Umbilical cord (tissue), 2 donors: ENCODE results near the gene NFASC. TPM values are rescaled to one million over a fixed set of nuclear protein-coding genes. Genes with fewer than 3 reads are reported as not detected.

Experiments
- DNase-seq: peaks from one replicate; pipeline ENCODE4 v3.0.0-alpha.2; 2015; ENCODE audit warnings: low spot score
- total RNA-seq: library from RNA; depleted of rRNA; stranded (reverse); fragments of >200 nt; gene quantifications from one replicate; pipeline ENCODE4 v1.2.3, GENCODE V29; 2014; ENCODE audit warnings: low replicate concordance; ENCODE audit not compliant: insufficient read depth

NFASC gene
- total RNA-seq, 1 donor from 2014 or later, result 6.0 TPM

DNA sequence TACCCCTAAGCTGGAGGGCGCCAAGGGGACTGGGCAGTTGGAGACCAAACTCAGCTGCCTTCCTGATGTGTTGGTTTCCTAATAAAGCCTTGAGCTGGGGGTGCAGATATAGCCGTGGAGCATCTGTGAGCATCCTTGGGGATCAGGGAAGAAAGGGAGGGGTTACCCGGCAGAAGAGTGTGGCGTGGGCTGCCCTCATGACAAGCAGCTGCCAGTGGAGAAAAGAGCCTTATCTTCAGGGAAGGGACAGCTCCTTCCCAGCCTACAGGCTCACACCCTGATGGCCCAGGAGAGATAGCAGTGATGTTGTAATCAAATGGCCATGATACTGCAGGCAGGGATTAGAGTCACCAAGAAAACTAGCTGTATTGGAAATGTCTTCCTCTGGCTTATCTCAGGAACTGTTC, 10.8 kb upstream of the NFASC start:
- DNase-seq, result no peak

DNA sequence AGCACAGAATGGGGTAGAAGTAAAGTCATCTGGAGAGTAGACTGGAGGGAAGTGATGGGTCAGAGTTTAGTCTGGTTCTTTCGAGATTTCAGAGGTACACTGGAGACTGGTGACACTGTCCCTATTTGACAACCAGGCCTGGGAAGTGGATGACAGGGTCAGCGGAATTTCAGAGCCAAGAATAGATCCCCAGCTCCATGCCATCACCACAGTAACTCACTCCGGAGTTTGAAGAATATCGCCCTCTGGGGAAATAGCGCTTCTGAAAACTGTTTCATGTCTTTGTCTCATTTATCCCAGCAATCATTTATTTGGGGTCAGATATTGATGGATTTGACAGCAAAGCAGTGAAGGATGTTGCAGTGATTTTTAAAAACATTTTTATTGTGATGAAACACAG, 7.6 kb upstream of the NFASC start:
- no peak for DNase-seq

- no peak for DNase-seq
These were observed 6.9 kb upstream of the NFASC start for GRCh38 chr1:204863730-204864129.

GRCh38 chr1:204866051-204866596, 4.5 kb upstream of the NFASC start:
- DNase-seq, result no peak

DNA sequence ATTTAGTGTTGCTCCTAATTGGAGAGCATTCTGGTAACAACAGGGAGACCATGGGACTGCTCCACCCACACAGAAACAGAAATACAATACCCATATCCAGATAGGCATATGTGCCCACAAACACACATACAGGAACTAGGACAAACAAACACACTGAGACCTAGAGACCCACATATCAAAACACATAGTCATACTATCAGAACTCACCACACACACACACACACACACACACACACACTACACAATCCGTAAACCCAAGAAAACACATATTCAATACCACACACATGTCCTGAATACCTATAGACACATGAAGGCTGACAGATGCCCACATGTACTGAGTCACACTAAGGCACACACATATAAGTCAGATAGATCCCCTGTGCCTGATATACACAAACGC, 3.5 kb upstream of the NFASC start:
- no peak for DNase-seq

DNA sequence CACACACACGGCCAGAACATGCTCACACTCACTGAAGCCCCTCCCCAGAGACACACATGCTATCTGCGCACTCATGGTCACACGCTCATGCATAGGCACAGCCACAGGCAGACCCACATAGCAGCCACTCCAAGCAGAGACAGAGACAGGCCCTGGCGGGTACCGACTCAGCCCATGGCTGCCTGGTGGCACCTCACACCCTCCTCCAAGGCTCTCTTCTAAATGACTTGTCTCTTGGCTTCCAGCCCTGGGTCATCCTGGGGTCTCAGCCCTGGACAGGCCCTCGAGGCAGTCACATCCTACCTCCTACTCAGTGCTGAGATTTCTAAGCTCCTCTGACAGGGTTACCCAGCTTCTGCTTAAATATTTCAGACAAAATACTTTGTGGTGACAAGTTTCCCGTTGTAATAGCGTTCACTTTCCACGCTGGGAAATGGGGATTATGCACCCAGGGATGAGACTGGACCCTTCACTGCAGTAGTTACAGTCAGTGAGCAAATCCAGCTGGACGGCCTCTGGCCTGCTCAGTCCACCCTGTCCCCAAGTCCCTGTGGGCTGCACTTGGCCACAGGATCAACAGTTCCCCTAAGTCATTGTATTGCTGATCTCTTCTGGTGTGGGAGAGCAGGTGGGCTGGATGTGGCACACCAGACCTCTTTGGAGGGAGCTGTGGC, 2.9 kb upstream of the NFASC start:
- no peak for DNase-seq

DNA sequence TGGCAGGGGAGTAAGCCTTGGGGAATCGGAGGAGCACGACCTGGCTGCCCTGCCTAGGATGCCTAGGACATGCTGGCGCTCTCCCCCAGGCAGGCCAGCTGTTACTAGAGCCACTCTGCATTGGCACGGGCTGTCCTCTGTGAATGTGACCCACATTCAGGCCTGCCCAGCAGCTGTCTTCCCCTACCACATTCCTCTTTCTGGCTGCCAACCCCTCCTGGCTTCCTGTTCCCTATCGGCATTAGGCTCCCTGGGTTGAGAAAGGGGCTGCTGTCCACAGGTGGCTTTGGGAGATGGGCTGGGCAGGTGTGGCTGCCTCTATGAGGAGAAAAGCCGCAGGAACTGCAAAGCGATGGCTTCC, 2.3 kb upstream of the NFASC start:
- DNase-seq, result no peak

- no peak for DNase-seq
These were observed 1.6 kb upstream of the NFASC start for GRCh38 chr1:204869097-204869496.

GRCh38 chr1:204871405-204872037, 859 bp downstream of the NFASC start:
- no peak for DNase-seq

- no peak for DNase-seq
These were observed 1.7 kb downstream of the NFASC start for GRCh38 chr1:204872262-204872881.

- no peak for DNase-seq
These were observed 2.5 kb downstream of the NFASC start for GRCh38 chr1:204873176-204873575.

- DNase-seq, result no peak
These were observed 3.1 kb downstream of the NFASC start for GRCh38 chr1:204873714-204874113.

- no peak for DNase-seq
These were observed 3.6 kb downstream of the NFASC start for GRCh38 chr1:204874274-204874673.

DNA sequence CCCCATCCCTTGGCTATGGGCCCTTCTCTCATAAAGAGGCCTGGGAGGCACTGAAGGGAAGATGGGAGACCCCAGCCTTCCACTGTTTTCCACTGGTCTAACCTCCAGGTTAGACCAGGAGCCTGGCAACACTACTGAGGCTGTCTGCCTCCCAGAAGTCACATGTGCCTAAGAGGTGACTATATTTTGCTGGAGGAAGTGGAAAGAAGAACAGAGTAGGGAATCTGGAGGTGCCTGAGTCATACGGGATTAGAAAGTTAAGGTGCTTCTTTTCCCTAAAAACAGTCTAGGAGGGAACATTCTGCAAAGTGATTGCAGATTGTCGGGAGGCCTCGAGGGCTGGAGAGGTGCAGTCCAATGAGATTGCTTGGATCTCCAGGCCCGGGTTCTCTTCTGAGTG, 4.6 kb downstream of the NFASC start:
- no peak for DNase-seq

GRCh38 chr1:204878621-204879234, 8.1 kb downstream of the NFASC start:
- DNase-seq, result no peak

- DNase-seq, result peak; percentile 71
These were observed 8.7 kb downstream of the NFASC start for GRCh38 chr1:204879351-204879750.

- DNase-seq, result no peak
These were observed 10.2 kb downstream of the NFASC start for GRCh38 chr1:204880906-204881305.

DNA sequence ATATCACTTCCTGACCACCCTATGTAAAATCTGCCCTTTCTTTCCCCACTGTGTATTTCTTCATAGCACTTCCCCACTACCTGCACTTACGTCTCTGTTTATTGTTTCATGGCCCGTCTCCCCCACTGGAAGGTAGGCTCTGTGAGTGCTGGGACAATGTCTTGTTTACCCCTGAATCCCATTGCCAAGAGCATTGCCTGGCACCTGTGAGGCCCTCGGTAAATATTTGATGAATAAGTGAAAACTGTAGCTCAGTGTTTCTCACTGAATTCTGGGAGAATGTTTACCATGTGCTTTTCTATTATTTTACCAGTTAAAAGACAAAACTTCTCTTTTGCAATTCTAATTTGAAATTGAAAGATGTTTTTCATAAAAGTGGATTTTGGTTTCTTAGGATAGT, 11.8 kb downstream of the NFASC start:
- DNase-seq, result no peak

DNA sequence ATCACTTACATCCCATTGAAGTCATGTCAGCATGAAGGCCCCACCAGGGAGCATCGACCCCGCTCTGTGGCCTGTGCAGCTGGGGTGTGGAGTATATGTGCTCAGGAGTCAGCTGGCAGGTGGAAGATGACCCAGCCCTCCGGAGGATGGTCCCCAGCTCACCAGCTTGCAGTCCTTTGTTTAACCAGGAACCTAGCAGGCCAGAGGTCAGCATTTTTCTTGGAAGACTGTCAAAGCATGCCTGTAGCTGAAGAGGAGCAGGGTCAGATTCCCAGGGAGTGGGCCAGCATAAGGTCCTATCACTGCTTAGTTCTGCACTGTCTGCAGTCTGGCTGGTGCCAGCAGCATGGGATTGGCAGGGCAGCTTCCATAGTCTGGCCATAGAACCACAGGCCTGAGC, 12.7 kb downstream of the NFASC start:
- no peak for DNase-seq

- no peak for DNase-seq
These were observed 14.6 kb downstream of the NFASC start for GRCh38 chr1:204885288-204885711.

DNA sequence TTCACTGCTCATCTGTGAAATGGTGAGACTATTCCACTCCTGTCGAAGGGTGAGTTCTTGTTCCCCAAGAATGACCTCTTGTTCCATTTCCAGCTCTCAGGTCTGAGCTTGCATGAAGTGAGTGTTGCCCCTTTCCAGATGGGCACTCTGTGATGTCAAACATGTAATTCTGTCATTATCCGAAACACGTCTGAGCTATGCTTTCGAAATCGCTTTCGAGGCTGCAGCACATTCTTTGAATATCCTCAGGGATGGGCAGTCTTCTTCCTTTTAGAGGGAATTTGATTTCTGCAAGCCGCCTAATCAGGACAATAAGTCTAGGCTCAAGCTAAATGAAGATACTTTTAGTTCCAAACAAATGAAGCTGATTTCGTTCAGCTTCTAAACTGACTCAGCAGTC, 15.1 kb downstream of the NFASC start:
- peak; percentile 19 for DNase-seq

DNA sequence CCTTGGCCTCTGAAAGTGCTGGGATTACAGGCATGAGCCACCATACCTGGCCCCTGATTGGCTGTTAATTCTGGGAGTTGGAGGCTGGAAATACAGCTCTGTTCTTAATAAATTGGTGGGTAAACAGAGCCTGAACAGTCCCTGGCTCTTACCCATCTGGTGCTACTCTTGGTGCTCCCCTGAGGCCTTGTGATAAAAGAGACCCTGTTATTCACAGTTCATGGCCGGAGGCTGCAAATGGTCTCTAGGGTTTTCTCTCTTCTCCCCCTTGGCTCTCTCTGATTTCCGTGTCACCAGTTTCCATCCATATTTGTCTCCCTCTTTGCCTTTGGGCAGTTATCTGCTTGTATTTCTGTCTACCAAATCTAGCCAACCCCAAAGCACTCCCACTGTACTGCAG, 17.2 kb downstream of the NFASC start:
- DNase-seq, result no peak

GRCh38 chr1:204888294-204888693, 17.6 kb downstream of the NFASC start:
- no peak for DNase-seq
